GM10266 (cell line): ENCODE measurements around the gene CHAT.

Experiments
- DNase-seq: peaks from one replicate; pipeline ENCODE4 v3.0.0; 2012; ENCODE audit errors: extremely low spot score
- TF ChIP-seq, protein P1 (sequence below): IDR thresholded peaks from 2 replicates; pipeline ENCODE4 v1.5.1; 2012; ENCODE audit warnings: mild to moderate bottlenecking, low read depth; ENCODE audit not compliant: control insufficient read depth, insufficient read depth; ENCODE audit errors: missing control alignments

The CHAT gene

GRCh38 chr10:49600781-49601400, 12.9 kb upstream of the CHAT start:
- TF ChIP-seq, protein P1, sequence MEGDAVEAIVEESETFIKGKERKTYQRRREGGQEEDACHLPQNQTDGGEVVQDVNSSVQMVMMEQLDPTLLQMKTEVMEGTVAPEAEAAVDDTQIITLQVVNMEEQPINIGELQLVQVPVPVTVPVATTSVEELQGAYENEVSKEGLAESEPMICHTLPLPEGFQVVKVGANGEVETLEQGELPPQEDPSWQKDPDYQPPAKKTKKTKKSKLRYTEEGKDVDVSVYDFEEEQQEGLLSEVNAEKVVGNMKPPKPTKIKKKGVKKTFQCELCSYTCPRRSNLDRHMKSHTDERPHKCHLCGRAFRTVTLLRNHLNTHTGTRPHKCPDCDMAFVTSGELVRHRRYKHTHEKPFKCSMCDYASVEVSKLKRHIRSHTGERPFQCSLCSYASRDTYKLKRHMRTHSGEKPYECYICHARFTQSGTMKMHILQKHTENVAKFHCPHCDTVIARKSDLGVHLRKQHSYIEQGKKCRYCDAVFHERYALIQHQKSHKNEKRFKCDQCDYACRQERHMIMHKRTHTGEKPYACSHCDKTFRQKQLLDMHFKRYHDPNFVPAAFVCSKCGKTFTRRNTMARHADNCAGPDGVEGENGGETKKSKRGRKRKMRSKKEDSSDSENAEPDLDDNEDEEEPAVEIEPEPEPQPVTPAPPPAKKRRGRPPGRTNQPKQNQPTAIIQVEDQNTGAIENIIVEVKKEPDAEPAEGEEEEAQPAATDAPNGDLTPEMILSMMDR, result no peak
- DNase-seq, result no peak

GRCh38 chr10:49601857-49602256, 12.0 kb upstream of the CHAT start:
- TF ChIP-seq, protein P1, result no peak
- no peak for DNase-seq

- DNase-seq, result no peak
- TF ChIP-seq, protein P1, result no peak
Observed at GRCh38 chr10:49602380-49603023, 11.3 kb upstream of the CHAT start.

DNA sequence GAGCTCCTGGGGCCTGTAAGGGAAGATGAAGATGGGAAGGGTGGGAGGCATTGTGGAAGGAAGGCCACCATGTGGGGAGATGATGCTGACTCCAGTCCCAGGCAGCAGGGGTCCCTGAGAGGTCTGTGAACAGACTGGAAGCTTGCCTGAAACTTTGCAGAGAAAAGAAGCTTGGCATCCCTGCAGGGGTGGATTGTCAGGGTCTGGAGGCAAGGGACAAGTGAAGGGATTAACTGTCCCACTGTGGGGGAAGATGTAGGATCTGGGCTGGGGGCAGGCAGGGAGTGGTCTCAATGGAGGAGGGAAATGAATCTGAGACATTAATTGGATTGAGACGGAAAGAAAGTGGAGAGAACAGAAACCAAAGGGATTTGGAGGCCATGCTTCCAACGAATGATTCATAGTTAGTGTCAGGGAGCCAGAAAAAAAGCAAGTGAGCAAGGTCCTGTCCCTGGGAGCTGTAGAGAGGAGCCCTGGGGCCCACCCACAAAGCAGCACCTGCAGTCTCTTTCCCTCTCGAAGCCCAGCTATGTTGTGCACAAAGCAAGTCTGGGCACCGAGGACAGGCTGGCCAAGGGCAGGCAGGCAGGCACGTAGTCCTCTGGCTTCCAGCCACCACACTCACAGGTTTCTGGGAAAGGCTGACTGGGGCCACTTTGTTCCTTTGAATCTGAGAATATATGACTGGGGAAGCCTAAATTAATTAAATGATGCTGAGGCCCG, 8.5 kb upstream of the CHAT start:
- TF ChIP-seq, protein P1, result no peak
- no peak for DNase-seq

- TF ChIP-seq, protein P1, result no peak
- DNase-seq, result no peak
Observed at GRCh38 chr10:49605939-49606509, 7.8 kb upstream of the CHAT start.

DNA sequence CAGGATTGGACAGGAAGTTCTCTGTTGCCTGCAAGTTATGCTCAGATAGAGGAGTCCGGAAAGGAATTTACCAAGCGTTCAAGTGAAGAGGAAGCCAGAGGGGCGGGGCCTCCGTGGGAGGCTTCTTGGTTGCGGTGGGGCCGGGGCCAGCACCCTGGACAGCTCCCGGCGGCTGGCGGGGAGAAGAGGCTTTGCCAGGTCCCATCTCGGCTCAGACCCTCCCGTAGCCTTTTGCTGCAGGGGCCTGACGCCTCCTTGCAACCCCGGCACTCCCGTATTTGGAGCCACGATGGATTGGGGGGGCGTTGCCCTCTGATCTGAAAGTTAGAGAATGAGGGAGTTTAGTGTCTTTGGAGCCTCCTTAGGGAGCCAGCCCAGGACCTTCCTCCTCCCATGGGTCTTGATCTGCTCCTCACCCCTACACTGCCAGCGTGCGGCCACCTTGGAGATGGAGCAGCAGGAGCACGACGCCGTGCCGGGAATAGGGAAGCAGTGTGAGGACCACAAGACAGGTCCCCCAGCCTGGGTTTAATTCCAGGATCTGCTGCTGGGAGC, 6.8 kb upstream of the CHAT start:
- peak; percentile 89 for DNase-seq

More for the DNA sequence above, 6.8 kb upstream of the CHAT start:
- TF ChIP-seq, protein P1, result no peak
